DOHH2 (cell line): ENCODE measurements around the gene LCN2.

Source experiments
- H3F3A ChIP-seq: fragments of 200-600 bp; sonication (generic), shearing (Covaris generic); 2 replicates; pipeline ENCODE4 v1.6.0; 2016; ENCODE audit warnings: antibody characterized with exemption, mild to moderate bottlenecking; ENCODE audit not compliant: control insufficient read depth, insufficient read depth
- H3K27ac ChIP-seq: fragments of 200-600 bp; sonication (generic); 2 replicates; pipeline ENCODE4 v1.5.1; 2014; ENCODE audit warnings: low read depth, mild to moderate bottlenecking, low read length, moderate library complexity
- H3K27me3 ChIP-seq: fragments of 200-600 bp; sonication (generic); 2 replicates; pipeline ENCODE4 v1.6.1; 2014; ENCODE audit warnings: mild to moderate bottlenecking, low read length, mixed read lengths; ENCODE audit not compliant: control insufficient read depth
- H3K36me3 ChIP-seq: fragments of 200-600 bp; sonication (generic); 2 replicates; pipeline ENCODE4 v1.6.1; 2014; ENCODE audit warnings: mild to moderate bottlenecking, low read length, moderate library complexity, mixed read lengths; ENCODE audit not compliant: control insufficient read depth
- H3K4me1 ChIP-seq: fragments of 200-600 bp; sonication (generic); 2 replicates; pipeline ENCODE4 v1.6.1; 2014; ENCODE audit warnings: mild to moderate bottlenecking, low read length, mixed read lengths; ENCODE audit not compliant: control insufficient read depth
- H3K4me2 ChIP-seq: fragments of 200-600 bp; sonication (generic); 2 replicates; pipeline ENCODE4 v1.6.0; 2014; ENCODE audit warnings: mild to moderate bottlenecking, low read length, moderate library complexity
- H3K4me3 ChIP-seq: fragments of 200-600 bp; sonication (generic); 2 replicates; pipeline ENCODE4 v1.5.1; 2014; ENCODE audit warnings: mild to moderate bottlenecking, low read length, mixed read lengths
- H3K79me2 ChIP-seq: fragments of 200-600 bp; sonication (generic); 2 replicates; pipeline ENCODE4 v1.6.1; 2014; ENCODE audit warnings: mild to moderate bottlenecking, low read length, mixed read lengths; ENCODE audit not compliant: control insufficient read depth
- H3K9me2 ChIP-seq: fragments of 200-600 bp; sonication (generic); replicated peaks from 2 replicates; pipeline ENCODE4 v1.6.1; 2014; ENCODE audit warnings: mild to moderate bottlenecking, low read length, mixed read lengths; ENCODE audit not compliant: control insufficient read depth
- H3K9me3 ChIP-seq: fragments of 200-600 bp; sonication (generic); 2 replicates; pipeline ENCODE4 v1.6.1; 2014; ENCODE audit warnings: antibody characterized with exemption, low read length, mixed read lengths; ENCODE audit not compliant: control insufficient read depth, insufficient read depth
- H4K20me1 ChIP-seq: fragments of 200-600 bp; sonication (generic); 2 replicates; pipeline ENCODE4 v1.6.0; 2014; ENCODE audit warnings: low read depth, mild to moderate bottlenecking, antibody characterized with exemption, low read length, moderate library complexity; ENCODE audit not compliant: control insufficient read depth, insufficient read depth
- EZH2phosphoT487 ChIP-seq: fragments of 200-600 bp; sonication (generic); IDR thresholded peaks from 2 replicates; pipeline ENCODE4 v1.6.1; 2017; ENCODE audit warnings: borderline replicate concordance, mild to moderate bottlenecking, antibody characterized with exemption, low read length, moderate library complexity, mixed read lengths
- TF ChIP-seq, protein P1 (sequence below): fragments of 200-600 bp; sonication (generic); IDR thresholded peaks from one replicate; pipeline ENCODE4 v1.5.1; 2014; ENCODE audit warnings: antibody characterized with exemption, mild to moderate bottlenecking, low read depth, low read length; ENCODE audit not compliant: poor library complexity, severe bottlenecking

Gene LCN2

DNA sequence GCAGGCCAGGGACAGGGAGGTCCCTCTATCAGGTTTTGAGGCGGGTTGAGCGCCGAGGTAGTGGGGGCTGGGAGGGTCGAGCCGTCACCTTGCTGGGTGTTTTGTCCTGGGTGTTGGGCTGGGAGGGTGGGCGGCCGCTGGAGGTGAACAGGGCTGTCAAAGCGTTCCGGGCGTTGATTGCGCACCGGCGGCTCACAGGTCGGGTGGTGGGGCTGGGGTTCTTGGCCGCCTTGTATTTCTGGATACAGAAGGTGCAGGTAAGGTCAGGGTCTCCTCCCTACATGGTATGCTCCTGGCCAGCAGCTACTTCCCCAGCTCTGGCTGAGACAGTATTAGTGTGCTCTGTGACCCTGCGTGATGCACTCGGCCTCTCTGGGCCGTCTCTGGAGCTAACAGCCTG is 16.9 kb downstream of the LCN2 start:
- TF ChIP-seq, protein P1, sequence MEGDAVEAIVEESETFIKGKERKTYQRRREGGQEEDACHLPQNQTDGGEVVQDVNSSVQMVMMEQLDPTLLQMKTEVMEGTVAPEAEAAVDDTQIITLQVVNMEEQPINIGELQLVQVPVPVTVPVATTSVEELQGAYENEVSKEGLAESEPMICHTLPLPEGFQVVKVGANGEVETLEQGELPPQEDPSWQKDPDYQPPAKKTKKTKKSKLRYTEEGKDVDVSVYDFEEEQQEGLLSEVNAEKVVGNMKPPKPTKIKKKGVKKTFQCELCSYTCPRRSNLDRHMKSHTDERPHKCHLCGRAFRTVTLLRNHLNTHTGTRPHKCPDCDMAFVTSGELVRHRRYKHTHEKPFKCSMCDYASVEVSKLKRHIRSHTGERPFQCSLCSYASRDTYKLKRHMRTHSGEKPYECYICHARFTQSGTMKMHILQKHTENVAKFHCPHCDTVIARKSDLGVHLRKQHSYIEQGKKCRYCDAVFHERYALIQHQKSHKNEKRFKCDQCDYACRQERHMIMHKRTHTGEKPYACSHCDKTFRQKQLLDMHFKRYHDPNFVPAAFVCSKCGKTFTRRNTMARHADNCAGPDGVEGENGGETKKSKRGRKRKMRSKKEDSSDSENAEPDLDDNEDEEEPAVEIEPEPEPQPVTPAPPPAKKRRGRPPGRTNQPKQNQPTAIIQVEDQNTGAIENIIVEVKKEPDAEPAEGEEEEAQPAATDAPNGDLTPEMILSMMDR, result no peak
- TF ChIP-seq EZH2phosphoT487, result no peak
- H3K9me3 ChIP-seq, result no peaks in the 10 kb centered on the region
- H3K36me3 ChIP-seq, result peaks cover 60% of the 10 kb centered on the region
- no peak overlapping the region for H3K4me3 ChIP-seq
- H3K79me2 ChIP-seq, result peaks cover 3% of the 10 kb centered on the region
- no peaks in the 10 kb centered on the region for H4K20me1 ChIP-seq
- no peaks in the 10 kb centered on the region for H3K9me2 ChIP-seq
- H3F3A ChIP-seq, result peaks cover under 1% of the 10 kb centered on the region; the same call in 1 of the 2 replicates
- H3K4me1 ChIP-seq, result peaks cover 3% of the 10 kb centered on the region
- no peaks in the 10 kb centered on the region for H3K27me3 ChIP-seq
- no peak overlapping the region for H3K4me2 ChIP-seq
- H3K27ac ChIP-seq, result no peak overlapping the region

DNA sequence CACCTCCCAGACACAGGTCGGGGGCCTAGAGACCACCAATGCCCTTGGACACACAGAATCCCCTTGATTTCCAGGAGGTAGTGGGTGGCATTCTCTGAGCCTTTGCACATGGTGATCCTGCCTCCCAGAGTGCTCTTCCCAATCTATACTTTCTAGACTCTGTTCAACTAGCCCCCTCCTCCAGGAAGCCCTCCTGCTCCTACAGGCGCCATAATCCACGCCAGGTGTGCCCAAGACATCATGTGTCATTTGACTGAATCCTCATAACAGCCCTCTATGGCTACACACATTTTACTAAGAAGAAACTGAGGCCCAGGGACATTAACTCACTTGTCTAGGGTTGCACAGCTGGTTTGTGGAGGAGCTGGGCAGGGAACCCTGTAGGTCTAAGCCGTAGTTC is 18.0 kb downstream of the LCN2 start:
- H3F3A ChIP-seq, result no peaks in the 10 kb centered on the region
- H4K20me1 ChIP-seq, result no peaks in the 10 kb centered on the region
- no peaks in the 10 kb centered on the region for H3K27me3 ChIP-seq
- TF ChIP-seq, protein P1, result no peak
- TF ChIP-seq EZH2phosphoT487, result no peak
- H3K9me2 ChIP-seq, result no peaks in the 10 kb centered on the region
- H3K4me1 ChIP-seq, result peaks cover under 1% of the 10 kb centered on the region; the same call in 1 of the 2 replicates
- no peaks in the 10 kb centered on the region for H3K9me3 ChIP-seq
- H3K36me3 ChIP-seq, result peaks cover 58% of the 10 kb centered on the region
- H3K4me3 ChIP-seq, result no peak overlapping the region
- H3K79me2 ChIP-seq, result no peaks in the 10 kb centered on the region
- H3K27ac ChIP-seq, result no peak overlapping the region
- no peak overlapping the region for H3K4me2 ChIP-seq

DNA sequence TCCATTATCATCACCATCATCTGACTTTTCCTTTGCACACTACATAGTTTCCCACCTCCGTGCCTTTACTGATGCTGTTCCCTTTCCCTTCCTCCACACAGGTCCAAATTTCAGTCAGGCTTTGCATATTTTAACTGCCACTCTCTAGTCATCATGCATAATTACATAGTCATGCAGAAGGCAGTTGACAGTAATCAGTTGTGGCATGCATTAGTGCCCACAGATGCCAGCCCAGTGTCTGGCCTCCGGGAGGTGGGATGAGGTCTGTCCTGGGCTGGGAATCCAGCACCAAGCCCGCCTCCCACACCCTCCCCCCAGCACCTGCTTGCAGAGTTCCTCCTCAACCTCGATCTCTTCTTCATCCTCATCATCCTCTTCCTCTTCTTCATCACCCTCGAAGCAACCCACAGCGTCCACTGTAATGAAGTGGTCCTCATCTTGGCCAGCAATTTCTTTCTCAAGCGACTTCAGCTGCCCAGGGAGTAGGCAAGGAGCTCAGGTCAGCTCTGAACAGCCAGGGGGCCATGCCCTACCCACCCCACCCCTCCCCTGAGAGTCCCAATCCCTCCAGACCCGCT is 19.6 kb downstream of the LCN2 start:
- H3K9me3 ChIP-seq, result no peaks in the 10 kb centered on the region
- no peak overlapping the region for H3K4me3 ChIP-seq
- H3K36me3 ChIP-seq, result peaks cover 42% of the 10 kb centered on the region
- H4K20me1 ChIP-seq, result no peaks in the 10 kb centered on the region
- no peaks in the 10 kb centered on the region for H3K9me2 ChIP-seq
- TF ChIP-seq, protein P1, result no peak
- TF ChIP-seq EZH2phosphoT487, result no peak
- H3K27ac ChIP-seq, result no peak overlapping the region
- H3F3A ChIP-seq, result no peaks in the 10 kb centered on the region
- H3K27me3 ChIP-seq, result no peaks in the 10 kb centered on the region
- H3K4me2 ChIP-seq, result no peak overlapping the region
- peaks cover 5% of the 10 kb centered on the region for H3K4me1 ChIP-seq
- H3K79me2 ChIP-seq, result no peaks in the 10 kb centered on the region
